HepG2 (cell line): Measurements from ENCODE around the gene MYOM1. TPM values are rescaled to one million over a fixed set of nuclear protein-coding genes. Genes with fewer than 3 reads are reported as not detected.
A peak's percentile ranks its signal among the peaks of the same experiment; 100 is the strongest.

Experiments used
- BCL6 ChIP-seq: IDR thresholded peaks from 2 replicates; pipeline ENCODE4 v1.6.1; 2016; ENCODE audit warnings: missing genetic modification reagents, missing compliant biosample characterization
- CBX5 ChIP-seq: sonication (generic); formaldehyde crosslinking; IDR thresholded peaks from 2 replicates; pipeline ENCODE4 v1.4.0; 2020; ENCODE audit warnings: missing genetic modification reagents, borderline replicate concordance
- FOXP1 ChIP-seq, 2 experiments: fragments of 450-650 bp in 1 of 2; IDR thresholded peaks; 2 replicates each; pipeline ENCODE4 v1.6.1; 2017 to 2018; ENCODE audit warnings: antibody characterized with exemption in 1 of 2
- HDAC2 ChIP-seq: sonication (generic); formaldehyde crosslinking; IDR thresholded peaks from 2 replicates; pipeline ENCODE4 v1.4.0; 2020; ENCODE audit warnings: missing genetic modification reagents
- KAT7 ChIP-seq: IDR thresholded peaks from 2 replicates; pipeline ENCODE4 v1.6.1; 2018; ENCODE audit warnings: borderline replicate concordance, missing compliant biosample characterization
- POGZ ChIP-seq: sonication (generic); formaldehyde crosslinking; IDR thresholded peaks from 2 replicates; pipeline ENCODE4 v1.4.0; 2020; ENCODE audit warnings: mild to moderate bottlenecking, missing genetic modification reagents
- RCOR2 ChIP-seq: IDR thresholded peaks from 2 replicates; pipeline ENCODE4 v1.6.1; 2016; ENCODE audit warnings: missing biosample characterization, missing genetic modification reagents
- REPIN1 ChIP-seq: sonication (generic); formaldehyde crosslinking; IDR thresholded peaks from 2 replicates; pipeline ENCODE4 v1.8.0; 2022; ENCODE audit warnings: missing genetic modification reagents, low read depth, mild to moderate bottlenecking, borderline replicate concordance
- RNF2 ChIP-seq: fragments of 450-650 bp; conservative IDR thresholded peaks from 2 replicates; pipeline ENCODE4 v1.6.1; 2016; ENCODE audit warnings: low read depth
- SMAD1 ChIP-seq: sonication (generic); formaldehyde crosslinking; IDR thresholded peaks from 2 replicates; pipeline ENCODE4 v1.4.0; 2020; ENCODE audit warnings: missing genetic modification reagents, low read depth, mild to moderate bottlenecking, borderline replicate concordance
- THAP11 ChIP-seq: IDR thresholded peaks from 2 replicates; pipeline ENCODE4 v1.6.1; 2016; ENCODE audit warnings: missing biosample characterization, missing genetic modification reagents
- ZNF20 ChIP-seq: sonication (generic); formaldehyde crosslinking; IDR thresholded peaks from 2 replicates; pipeline ENCODE4 v1.4.0; 2020; ENCODE audit warnings: mild to moderate bottlenecking, moderate library complexity, missing genetic modification reagents
- ZNF205 ChIP-seq: IDR thresholded peaks from 2 replicates; pipeline ENCODE4 v1.6.1; 2018; ENCODE audit warnings: missing biosample characterization, missing genetic modification reagents
- polyA plus RNA-seq, 8 experiments: library from polyadenylated mRNA; depleted of rRNA in 3 of 8; stranded (reverse) in 7 of 8; unstranded in 1 of 8; fragments of >200 nt; fragmentation: Illumina TruSeq in 4 of 8; extraction: Trizol in 4 of 8; gene quantifications; 2 replicates each; pipeline versions ENCODE4 v1.2.1 to v1.2.3, GENCODE V29; 2011 to 2016; ENCODE audit warnings: low read depth in 4 of 8, missing spikeins in 1 of 8, mixed read lengths in 1 of 8; ENCODE audit not compliant: insufficient read depth in 1 of 8
- total RNA-seq, 5 experiments: library from RNA; depleted of rRNA; stranded (reverse); fragments of >200 nt; fragmentation: Illumina TruSeq; extraction: Trizol; gene quantifications; 2 replicates each; pipeline ENCODE4 v1.2.3, GENCODE V29; 2016; ENCODE audit warnings: low read depth in 1 of 5
- TF ChIP-seq, protein P1 (sequence below): sonication (generic); formaldehyde crosslinking; conservative IDR thresholded peaks from 2 replicates; pipeline ENCODE4 v1.4.0; 2020; ENCODE audit warnings: mild to moderate bottlenecking, missing genetic modification reagents, moderate library complexity
- TF ChIP-seq, protein P2 (sequence below): IDR thresholded peaks from 2 replicates; pipeline ENCODE4 v1.4.0; 2020; ENCODE audit warnings: mild to moderate bottlenecking, missing genetic modification reagents
- TF ChIP-seq, protein P3 (sequence below): IDR thresholded peaks from 2 replicates; pipeline ENCODE4 v1.6.1; 2016
- TF ChIP-seq, protein P4 (sequence below): IDR thresholded peaks from 2 replicates; pipeline ENCODE4 v1.6.1; 2016; ENCODE audit warnings: mild to moderate bottlenecking
- TF ChIP-seq, protein P5 (sequence below): sonication (generic); formaldehyde crosslinking; IDR thresholded peaks from 2 replicates; pipeline ENCODE4 v1.8.0; 2022; ENCODE audit warnings: missing genetic modification reagents, mild to moderate bottlenecking, inconsistent platforms, borderline replicate concordance

MYOM1 gene
- total and polyA plus RNA-seq, 2 of the 13 experiments (the other 11 are each of a cell fraction or from before 2014, with no cell fraction given), result 0.46 to 0.98 TPM

DNA sequence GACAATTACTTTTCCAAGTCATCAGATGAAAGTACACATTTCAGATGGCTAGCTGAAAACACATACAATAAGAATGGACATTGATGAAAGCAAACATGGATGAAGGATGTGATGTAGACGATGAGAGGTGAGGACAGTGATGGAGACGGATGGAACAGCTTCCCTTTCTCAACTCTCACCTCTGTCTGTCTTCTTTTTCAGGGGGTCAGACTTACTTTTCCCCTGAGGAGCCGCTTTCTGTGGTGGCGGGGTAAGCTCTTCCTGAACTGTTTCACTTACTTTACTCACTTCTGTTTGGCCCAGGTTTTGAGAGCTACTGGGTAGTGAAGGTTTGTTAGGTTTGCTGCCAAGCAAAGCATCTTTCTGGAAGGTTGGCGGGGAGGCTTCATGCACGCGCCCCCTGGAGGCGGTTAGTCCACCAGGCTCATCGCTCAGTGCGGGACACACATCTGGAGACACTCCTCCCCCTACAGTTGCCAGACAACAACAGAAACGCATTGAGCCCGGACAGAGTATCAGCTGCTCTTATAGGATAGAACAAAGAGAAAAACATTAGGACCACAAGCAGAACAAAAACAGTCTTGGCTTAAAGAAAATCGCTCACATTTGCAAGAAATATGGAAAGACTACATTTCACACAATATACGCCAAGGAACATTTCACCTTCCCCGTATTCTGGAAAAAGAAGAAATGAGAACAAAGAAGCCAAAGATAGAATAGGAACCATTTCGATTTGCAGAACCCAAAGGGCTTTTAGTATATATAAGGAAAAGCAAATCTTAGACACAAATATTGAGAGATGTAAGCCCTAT is 90.5 kb downstream of the MYOM1 start (continued):
- no peak for TF ChIP-seq RNF2
- TF ChIP-seq, protein P1, sequence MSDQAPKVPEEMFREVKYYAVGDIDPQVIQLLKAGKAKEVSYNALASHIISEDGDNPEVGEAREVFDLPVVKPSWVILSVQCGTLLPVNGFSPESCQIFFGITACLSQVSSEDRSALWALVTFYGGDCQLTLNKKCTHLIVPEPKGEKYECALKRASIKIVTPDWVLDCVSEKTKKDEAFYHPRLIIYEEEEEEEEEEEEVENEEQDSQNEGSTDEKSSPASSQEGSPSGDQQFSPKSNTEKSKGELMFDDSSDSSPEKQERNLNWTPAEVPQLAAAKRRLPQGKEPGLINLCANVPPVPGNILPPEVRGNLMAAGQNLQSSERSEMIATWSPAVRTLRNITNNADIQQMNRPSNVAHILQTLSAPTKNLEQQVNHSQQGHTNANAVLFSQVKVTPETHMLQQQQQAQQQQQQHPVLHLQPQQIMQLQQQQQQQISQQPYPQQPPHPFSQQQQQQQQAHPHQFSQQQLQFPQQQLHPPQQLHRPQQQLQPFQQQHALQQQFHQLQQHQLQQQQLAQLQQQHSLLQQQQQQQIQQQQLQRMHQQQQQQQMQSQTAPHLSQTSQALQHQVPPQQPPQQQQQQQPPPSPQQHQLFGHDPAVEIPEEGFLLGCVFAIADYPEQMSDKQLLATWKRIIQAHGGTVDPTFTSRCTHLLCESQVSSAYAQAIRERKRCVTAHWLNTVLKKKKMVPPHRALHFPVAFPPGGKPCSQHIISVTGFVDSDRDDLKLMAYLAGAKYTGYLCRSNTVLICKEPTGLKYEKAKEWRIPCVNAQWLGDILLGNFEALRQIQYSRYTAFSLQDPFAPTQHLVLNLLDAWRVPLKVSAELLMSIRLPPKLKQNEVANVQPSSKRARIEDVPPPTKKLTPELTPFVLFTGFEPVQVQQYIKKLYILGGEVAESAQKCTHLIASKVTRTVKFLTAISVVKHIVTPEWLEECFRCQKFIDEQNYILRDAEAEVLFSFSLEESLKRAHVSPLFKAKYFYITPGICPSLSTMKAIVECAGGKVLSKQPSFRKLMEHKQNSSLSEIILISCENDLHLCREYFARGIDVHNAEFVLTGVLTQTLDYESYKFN (CRISPR knock-in tag), result 0 out of 2 replicates have a peak, but pooled peaks have one; percentile 18
- no peak for TF ChIP-seq FOXP1 (IDR thresholded peaks at IDR 0.05)
- TF ChIP-seq FOXP1 (CRISPR knock-in tag; IDR thresholded peaks at IDR 0.05), result peak; percentile 47; the same call in 1 of the 2 replicates
- TF ChIP-seq, protein P2, sequence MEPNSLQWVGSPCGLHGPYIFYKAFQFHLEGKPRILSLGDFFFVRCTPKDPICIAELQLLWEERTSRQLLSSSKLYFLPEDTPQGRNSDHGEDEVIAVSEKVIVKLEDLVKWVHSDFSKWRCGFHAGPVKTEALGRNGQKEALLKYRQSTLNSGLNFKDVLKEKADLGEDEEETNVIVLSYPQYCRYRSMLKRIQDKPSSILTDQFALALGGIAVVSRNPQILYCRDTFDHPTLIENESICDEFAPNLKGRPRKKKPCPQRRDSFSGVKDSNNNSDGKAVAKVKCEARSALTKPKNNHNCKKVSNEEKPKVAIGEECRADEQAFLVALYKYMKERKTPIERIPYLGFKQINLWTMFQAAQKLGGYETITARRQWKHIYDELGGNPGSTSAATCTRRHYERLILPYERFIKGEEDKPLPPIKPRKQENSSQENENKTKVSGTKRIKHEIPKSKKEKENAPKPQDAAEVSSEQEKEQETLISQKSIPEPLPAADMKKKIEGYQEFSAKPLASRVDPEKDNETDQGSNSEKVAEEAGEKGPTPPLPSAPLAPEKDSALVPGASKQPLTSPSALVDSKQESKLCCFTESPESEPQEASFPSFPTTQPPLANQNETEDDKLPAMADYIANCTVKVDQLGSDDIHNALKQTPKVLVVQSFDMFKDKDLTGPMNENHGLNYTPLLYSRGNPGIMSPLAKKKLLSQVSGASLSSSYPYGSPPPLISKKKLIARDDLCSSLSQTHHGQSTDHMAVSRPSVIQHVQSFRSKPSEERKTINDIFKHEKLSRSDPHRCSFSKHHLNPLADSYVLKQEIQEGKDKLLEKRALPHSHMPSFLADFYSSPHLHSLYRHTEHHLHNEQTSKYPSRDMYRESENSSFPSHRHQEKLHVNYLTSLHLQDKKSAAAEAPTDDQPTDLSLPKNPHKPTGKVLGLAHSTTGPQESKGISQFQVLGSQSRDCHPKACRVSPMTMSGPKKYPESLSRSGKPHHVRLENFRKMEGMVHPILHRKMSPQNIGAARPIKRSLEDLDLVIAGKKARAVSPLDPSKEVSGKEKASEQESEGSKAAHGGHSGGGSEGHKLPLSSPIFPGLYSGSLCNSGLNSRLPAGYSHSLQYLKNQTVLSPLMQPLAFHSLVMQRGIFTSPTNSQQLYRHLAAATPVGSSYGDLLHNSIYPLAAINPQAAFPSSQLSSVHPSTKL (CRISPR knock-in tag), result peak; percentile 64
- 0 out of 2 replicates have a peak, but pooled peaks have one; percentile 47 for TF ChIP-seq ZNF205
- TF ChIP-seq, protein P3, sequence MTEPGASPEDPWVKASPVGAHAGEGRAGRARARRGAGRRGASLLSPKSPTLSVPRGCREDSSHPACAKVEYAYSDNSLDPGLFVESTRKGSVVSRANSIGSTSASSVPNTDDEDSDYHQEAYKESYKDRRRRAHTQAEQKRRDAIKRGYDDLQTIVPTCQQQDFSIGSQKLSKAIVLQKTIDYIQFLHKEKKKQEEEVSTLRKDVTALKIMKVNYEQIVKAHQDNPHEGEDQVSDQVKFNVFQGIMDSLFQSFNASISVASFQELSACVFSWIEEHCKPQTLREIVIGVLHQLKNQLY (CRISPR knock-in tag), result 0 out of 2 replicates have a peak, but pooled peaks have one; percentile 26
- TF ChIP-seq REPIN1 (CRISPR knock-in tag), result peak; percentile 61; the same call in 1 of the 2 replicates
- TF ChIP-seq THAP11 (CRISPR knock-in tag), result 0 out of 2 replicates have a peak, but pooled peaks have one; percentile 26
- no peak for TF ChIP-seq SMAD1
- peak; percentile 53; the same call in 1 of the 2 replicates for TF ChIP-seq HDAC2 (CRISPR knock-in tag)
- TF ChIP-seq, protein P4, sequence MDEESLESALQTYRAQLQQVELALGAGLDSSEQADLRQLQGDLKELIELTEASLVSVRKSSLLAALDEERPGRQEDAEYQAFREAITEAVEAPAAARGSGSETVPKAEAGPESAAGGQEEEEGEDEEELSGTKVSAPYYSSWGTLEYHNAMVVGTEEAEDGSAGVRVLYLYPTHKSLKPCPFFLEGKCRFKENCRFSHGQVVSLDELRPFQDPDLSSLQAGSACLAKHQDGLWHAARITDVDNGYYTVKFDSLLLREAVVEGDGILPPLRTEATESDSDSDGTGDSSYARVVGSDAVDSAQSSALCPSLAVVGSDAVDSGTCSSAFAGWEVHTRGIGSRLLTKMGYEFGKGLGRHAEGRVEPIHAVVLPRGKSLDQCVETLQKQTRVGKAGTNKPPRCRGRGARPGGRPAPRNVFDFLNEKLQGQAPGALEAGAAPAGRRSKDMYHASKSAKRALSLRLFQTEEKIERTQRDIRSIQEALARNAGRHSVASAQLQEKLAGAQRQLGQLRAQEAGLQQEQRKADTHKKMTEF (CRISPR knock-in tag), result peak; percentile 56; the same call in 1 of the 2 replicates
- TF ChIP-seq ZNF20 (CRISPR knock-in tag), result no peak
- 0 out of 2 replicates have a peak, but pooled peaks have one; percentile 56 for TF ChIP-seq KAT7 (CRISPR knock-in tag)
- peak; percentile 54; the same call in 1 of the 2 replicates for TF ChIP-seq CBX5
- TF ChIP-seq RCOR2 (CRISPR knock-in tag), result peak; percentile 55; the same call in 1 of the 2 replicates
- 0 out of 2 replicates have a peak, but pooled peaks have one; percentile 52 for TF ChIP-seq POGZ (CRISPR knock-in tag)
- TF ChIP-seq BCL6, result peak; percentile 63
- TF ChIP-seq, protein P5, sequence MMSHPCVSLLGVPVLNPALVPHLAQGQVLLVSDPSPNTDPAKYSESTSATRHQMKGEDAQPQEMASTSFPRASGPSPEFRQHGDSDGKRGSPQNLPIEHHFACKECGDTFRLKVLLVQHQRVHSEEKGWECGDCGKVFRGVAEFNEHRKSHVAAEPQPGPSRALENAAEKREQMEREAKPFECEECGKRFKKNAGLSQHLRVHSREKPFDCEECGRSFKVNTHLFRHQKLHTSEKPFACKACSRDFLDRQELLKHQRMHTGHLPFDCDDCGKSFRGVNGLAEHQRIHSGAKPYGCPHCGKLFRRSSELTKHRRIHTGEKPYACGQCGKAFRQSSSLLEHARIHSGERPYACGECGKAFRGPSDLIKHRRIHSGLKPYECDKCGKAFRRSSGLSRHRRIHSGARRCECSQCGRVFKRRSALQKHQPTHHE (CRISPR knock-in tag), result no peak
